HG02678 (cell line): Measurements from ENCODE around the gene GSTA4.
A peak's percentile ranks its signal among the peaks of the same experiment; 100 is the strongest.
"Not testable (repeated sequence)": the region's sequence is repeated elsewhere in the genome, so short reads cannot be mapped to it uniquely, and the experiment has no call there.

ENCODE experiments used
- ATAC-seq: cut with Tn5 transposase; IDR thresholded peaks from one replicate; pipeline ENCODE4 v1.9.1; 2021; ENCODE audit warnings: mild to moderate bottlenecking, moderate library complexity; ENCODE audit not compliant: unreplicated experiment

The GSTA4 gene

DNA sequence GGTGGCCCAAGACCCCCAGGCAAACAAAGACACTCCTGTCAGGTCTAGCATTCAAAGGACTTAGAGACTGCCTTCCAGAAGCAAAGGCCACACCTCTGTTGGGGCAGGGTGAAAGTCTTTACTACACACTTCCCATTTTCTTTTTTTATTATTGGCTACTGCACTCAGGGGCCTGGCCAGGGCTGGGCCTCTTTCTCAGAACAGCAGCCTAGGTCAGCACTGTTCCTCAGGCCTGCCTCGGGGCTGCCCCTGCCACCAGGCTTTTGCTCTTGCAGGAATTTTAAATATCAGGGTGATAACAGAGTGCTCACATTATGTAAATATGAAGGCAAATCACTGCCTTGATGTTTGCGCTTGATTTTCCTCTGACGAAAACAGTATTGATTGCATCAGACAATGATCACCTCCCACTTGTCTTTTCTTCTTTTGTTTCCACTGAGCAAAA is 18.5 kb downstream of the GSTA4 start:
- ATAC-seq, result peak; percentile 86

DNA sequence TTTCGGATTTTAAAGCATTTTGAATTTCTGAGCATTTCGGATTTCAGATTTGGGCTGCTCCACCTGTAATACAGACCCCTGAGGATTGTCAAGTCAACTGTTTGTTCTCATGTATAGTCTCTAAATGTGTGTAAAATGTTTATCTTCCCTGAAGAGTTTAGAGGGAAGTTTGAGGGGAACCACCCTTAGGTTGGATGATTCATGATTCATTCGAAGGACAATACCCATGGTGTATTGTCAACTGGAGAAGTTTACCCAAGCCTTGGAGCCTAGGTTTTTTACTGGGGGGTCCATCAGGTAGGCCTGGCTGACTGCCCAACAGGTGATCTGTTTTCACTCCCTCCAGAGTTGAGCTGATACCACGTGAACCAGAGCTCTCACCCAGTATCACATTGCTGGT is 18.9 kb downstream of the GSTA4 start:
- ATAC-seq, result no peak

DNA sequence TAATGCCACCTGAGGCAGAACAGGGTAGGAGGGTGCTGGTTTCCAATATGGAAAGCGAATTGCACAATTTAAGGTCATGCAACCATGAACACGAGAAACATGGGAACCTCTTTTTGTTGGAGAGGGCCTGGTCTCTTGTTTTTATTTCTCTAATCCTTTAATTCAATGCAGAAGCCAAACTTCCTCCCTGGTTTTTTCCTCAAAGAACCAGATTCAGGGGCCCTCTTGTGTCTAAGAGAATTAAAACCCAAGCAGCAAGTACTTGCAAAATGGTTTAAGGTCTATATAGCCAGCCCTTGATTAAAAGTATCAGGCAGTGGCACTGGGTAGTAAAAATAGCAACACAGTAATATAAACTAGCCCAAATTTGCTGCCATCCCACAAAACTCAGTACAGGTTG is 19.5 kb downstream of the GSTA4 start:
- no peak for ATAC-seq

DNA sequence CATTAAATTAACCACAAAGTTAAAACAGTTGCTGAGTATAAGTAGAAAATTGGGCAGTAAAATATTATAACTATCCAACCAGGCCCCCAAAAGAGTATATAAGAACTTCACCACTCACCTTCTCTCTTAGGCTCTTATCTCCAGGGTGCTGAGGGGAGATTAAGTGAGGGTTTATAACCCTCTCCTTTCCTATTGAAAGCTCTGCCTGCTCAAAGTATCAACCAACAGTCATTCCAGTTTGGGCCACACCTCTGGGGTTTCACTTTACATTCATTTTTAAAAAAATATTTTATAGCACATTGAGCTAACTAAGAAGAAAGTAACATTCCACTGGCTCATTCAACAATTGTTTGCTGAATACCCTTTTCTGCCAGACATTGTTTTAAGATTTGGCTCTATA is 22.1 kb downstream of the GSTA4 start:
- ATAC-seq, result no peak

DNA sequence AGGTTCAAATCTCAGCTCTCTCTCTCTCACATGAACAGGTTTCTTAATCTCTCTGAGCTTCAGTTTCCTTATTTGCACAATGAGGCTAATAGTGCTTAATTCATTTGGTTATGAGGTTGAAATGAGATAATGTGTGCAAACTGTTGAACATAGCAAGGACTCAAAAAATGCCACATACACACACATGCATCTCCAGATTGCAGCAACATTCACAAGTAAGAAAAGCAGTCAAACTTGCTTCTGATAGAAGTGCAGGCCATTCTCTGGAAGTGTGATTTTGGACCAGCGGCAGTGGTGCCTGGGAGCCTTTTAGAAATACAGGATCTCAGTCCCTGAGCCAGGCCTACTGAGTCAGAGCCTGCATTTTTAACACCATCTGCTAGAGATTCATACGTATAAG is 25.7 kb downstream of the GSTA4 start:
- ATAC-seq, result no peak

DNA sequence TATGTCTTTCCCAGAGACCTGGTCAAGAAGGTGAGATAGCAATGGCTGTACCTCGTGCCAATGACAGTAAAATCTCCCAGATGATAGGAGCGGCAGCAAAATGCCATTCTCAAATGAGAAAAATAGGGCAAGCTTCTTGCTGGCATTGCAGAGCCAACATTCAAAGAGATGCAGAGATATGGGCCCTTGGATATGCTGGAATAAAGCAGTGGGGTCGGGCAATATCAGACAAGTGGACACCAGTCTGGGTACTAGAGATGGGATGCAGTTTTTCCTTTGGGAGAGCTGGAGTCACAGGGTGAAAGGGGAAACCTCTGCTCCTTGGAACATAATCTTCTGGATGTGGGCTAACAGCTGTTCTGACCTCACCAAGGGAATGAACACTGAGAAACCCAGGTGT is 29.0 kb downstream of the GSTA4 start:
- ATAC-seq, result no peak

DNA sequence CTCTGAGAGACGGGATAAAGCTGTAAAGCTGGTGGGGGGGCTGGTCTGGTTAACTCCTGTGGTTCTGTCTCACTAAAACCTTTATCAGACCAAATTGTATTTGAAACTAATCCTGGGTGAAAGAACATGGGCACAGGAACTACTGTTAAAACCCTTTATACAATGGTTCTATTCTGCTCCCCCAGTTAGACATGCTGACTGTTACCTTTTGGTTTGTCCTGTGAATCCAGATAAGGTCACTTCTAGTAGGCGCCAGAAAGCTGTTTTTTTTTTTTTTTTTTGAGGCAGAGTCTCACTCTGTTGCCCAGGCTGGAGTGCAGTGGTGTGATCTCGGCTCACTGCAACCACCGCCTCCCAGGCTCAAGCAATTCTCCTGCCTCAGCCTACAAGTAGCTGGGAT is 29.7 kb downstream of the GSTA4 start:
- ATAC-seq, result no peak

DNA sequence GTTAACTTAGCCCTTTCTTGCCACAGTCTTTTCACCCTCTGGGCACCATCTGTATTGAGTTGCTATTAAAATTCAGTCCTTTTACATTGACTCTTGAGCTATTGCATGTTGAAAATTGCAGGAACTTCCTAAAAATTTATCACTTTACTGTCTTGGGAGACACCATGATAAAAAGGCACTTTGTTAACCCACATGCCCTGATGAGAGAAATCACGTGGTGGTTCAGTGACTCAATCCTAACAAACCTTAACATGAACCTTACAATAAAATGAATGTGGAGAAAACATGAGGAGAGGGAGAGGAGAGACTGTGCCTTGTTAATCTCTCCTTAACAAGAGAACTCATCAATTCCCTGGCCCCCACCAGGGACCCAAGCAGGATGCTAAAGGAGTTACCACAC is 30.8 kb downstream of the GSTA4 start:
- ATAC-seq, result no peak

DNA sequence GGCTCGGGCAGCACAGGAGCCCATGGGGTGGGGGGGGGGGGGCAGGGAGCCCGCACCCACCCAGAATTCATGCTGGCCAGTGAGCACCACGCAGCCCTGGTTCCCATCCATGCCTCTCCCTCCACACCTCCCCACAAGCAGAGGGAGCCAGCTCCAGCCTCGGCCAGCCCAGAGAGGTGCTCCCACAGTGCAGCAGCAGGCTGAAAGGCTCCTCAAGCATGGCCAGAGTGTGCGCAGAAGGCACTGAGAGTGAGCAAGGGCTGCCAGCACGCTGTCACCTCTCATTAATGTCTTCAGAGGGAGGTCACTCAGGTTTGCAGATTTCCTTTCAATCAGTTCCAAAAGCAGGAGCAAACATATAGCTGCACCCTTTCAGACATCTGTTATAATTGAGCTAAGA is 32.4 kb downstream of the GSTA4 start:
- ATAC-seq, result no peak

DNA sequence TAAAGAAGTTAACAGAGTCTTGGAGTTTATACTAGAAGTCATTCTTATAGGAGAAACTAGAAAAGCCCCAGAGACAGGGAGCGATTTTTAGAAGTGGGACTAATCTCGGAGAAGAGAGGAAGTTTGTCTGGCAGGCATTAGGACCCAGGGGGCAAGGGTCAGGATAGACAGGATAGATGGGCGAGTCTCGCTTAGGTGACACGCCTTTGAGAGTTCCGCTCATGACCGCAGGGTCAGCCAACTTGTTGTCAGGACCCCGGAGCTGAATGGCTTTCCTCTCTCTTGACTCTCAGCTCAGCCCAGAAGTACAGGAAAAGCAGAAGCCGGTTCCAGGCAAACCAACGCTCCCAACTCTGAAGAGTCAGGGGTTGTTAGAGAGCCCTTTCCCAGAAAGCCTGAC is 34.1 kb downstream of the GSTA4 start:
- not testable (repeated sequence) for ATAC-seq

DNA sequence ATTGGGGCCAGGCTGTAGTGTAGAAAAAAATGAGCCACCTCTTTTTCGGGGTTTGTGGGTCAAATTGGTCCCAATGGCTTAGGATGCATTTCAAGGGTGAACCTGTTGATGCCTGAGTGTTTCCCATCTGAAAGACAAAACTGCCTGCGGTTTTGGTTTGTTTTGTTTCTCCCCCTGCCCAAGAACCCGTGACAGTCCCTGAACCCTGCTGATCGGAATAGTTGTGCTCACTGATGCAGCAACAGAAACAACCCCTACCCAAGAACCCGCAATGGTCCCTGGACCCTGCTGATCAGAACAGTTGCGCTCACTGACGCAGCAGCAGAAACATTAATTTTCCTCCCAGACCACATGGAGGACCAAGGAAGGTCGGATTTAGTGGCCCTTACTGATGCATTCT is 34.9 kb downstream of the GSTA4 start:
- ATAC-seq, result not testable (repeated sequence)

DNA sequence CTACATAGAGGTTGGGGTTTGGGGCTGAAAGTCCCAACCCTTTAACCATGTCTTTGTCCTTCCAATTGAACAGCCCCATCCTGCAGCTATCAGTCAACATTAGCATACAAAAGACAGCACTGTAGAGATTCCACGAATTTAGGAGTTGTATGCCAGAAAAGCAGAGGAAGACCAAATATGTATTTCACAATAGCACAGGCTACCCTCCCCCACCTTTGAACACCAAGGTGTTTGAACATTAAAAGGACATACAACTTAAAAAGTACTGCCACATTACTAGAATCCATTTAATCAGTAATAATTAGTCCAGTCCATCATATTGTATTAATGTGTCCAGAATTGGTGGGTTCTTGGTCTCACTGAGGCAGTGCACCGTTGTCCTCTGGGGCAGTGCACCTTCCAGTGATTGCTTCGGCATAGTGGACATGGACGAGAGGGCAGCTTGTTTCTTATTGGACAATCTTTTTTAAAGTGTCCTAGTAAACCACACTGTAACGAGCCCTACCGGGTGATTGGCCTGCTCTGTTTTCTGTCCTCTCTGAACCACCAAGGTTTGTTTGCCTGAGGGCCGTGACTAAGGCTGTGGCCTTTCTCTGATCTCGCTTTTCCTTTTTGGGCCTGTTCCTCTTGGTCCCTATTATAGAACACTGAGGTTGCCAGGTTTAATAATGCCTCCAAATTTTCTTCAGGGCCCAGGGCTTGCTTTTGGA is 36.4 kb downstream of the GSTA4 start:
- no peak for ATAC-seq

DNA sequence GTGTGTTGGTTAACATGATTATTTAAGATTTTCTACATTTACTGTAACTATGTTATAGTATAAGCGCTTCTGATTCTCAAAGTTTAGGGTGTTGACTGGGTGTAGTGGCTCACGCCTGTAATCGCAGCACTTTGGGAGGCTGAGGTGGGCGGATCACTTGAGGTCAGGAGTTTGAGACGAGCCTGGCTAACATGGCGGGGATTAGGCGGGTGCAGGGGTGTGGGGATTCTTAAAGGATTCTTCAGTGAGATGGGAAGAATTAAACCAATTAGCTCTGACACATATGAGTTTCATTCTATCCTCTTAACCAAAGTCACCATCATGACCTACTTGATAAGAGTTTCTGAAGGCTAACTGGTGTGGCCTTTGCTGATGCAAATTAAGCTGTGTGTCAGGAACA is 39.2 kb downstream of the GSTA4 start:
- ATAC-seq, result no peak

DNA sequence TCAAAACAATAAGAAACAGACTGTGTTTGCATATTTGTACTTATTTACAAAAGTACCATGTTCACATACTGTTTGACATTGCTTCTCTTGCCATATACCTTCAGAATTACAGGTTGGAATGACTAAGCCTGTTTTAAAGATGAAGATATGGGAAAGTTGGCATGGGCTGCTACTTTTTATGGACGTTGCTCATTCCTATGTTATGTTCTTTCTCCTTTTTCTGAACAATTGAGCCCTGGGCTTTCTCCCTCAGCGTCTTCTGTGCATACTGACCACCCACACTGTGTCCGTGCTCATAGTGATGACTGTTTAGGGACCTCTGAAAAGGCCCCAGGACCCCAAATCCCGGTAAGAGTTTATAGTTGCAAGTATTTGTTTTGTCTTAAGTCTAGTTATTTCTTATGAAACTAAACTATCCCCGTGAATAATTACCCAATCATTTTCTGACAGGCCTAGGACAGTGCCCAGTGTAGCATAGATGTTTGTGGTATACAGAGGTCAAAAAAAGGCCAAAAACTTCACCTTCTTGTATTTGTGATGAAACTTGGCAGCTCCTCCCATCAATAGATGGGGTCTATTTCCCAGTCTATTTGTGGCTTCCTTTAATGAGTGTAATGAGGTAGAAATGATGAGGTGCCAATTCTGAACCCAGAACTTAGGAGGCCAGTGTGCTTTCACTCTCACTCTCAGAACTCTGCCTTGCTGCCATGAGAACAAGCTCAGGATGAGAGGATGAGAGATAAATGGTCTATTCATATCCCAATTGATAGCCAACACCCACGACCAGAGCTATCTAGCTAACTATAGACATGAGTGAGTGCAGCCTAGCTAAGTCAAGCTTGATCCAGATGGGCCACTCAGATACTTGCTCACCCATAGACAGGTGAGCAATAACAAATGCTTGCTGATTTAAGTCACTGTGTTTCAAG is 40.9 kb downstream of the GSTA4 start:
- ATAC-seq, result no peak

DNA sequence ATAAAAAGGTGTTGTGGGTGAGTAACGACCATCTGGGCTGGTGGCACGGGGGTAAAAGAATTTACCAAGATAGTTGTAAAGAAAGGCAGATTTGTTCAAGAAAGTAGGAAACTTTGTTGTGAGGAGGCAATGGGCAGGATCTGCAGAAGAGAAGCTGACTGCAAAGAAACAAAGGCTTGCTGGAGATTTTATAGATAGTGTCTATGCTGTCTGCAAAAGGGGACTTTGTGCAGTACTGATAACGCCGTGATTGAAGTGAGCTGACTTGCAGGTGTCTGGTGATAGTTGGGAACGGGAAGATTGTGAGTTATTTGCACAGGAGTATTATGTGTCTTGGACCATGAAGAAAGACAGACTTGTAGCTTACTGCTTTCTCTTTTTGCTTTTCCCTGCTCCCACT is 48.8 kb downstream of the GSTA4 start:
- no peak for ATAC-seq

DNA sequence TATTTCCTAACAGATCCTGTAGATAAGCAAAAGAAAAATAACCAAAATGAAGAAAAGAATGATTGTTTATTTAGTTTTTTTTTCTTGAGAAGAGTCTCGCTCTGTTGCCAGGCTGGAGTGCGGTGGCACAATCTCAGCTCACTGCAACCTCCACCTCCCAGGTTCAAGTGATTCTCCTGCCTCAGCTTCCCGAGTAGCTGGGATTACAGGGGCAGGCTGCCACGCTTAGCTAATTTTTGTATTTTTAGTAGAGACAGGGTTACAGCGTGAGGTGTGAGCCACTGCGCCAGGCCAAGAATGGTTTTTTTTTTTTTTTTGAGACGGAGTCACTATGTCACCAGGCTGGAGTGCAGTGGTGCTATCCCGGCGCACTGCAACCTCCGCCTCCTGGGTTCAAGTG is 52.3 kb downstream of the GSTA4 start:
- ATAC-seq, result not testable (repeated sequence)

DNA sequence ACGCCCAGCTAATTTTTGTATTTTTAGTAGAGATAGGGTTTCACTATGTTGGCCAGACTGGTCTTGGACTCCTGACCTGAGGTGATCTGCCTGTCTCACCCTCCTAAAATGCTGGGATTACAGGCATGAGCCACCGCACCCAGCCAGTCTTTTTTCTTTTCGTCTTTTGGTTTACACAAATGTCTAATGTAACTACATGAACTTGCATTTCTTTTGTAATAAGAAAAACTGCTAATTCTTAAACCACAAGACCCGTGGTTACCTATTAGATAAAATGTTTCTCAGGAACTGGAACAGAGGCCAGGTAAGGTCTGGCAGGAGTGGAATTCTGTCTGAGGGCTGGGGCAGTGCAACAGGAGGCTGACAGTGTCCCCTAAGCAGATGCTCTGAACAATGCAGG is 52.9 kb downstream of the GSTA4 start:
- no peak for ATAC-seq

DNA sequence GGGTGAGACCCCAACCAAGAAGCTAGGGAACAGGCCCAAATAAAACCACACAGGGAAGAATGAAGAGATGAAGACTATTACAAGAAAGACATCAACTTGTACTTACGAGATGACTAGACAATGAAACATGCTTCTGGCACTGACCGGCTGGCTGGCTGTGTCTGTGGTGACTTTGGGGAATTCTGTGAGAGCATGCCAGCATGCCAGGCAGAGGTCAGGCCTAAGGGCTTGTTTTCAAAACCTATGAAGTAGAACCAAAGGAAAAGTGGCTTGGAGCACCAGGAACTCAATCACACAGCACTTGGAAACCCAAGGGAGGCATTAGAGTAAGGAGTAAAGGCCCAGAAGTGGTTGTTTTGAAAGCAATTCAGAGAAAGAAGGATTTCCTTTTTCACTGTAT is 57.2 kb downstream of the GSTA4 start:
- ATAC-seq, result no peak

DNA sequence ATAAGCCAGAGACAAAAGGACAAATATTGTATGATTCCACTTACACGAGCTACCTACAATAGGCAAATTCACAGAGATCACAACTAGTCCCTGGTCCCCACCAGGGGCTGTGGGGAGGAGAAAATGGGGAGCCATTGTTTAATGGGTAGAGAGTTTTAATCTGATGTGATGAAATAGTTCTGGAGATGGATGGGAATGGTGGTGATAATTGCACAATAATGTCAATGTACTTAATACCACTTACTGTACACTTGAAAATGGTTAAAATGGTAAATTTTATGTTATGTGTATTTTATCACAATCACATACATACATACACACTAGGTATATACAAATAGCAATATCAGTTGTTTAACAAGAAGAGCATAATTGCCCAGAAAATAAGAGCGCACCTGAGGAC is 61.3 kb downstream of the GSTA4 start:
- ATAC-seq, result no peak

DNA sequence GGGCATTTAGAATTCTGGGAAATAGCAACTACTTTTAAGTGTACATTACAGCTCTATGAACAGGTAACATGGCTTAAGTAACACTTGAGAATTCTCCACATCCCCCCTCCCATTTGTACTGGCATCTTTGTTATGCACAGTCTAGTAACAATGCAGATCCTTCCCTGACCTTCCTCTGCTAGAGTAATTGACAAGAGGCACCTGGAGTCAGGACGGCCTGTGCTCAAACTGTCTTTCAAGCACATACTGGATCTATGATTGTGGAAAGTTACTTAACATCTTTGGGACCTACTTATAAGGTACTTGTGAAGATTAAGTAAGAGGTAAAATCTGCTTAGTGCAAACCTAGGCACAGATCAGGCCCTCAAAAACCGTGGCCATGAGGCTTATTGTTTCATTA is 63.7 kb downstream of the GSTA4 start:
- no peak for ATAC-seq

DNA sequence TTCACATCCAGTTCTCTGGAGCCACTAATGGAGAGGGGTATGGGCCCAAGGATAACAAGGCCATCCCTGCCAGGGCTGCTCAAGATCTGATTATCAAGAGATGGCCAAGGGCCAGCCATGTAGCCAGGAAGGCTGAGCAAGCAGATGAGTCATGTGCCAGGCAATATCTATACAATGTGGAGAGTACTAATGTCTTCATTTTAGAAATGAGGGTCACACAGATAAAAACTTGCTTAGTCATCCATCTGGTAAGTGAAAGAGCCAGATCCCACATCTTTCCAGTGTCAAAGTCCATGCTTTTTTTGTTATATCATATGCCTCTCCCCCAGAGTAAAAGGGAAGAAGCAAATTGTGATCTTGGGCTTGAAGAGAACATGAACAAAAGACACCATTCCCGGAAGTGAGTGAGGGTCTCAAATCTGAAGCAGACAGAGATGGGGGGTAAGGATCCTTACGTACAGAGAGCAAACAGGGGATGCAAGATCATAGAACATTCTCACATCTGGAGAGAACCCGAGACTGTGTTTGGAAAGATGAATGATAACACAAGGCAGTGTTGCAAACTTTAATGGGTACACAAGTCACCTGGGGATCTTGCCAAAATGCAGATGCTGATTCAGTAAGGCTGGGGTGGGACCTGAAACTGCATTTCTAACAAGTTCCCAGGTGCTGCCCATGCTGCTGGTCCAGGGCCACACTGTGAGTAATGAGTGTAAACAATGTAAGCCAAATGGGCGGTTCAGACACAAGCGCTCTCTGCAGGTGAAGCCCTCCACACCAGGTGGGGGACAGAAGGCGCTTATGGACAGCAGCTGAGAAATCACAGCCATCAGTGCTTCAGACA is 65.5 kb downstream of the GSTA4 start:
- ATAC-seq, result no peak
